H9 (cell line): ENCODE results near the gene ZNF235. TPM values are rescaled to one million over a fixed set of nuclear protein-coding genes. Genes with fewer than 3 reads are reported as not detected.

Experiments used
- DNase-seq: peaks from one replicate; pipeline ENCODE4 v3.0.0-alpha.2; 2017
- H2AFZ ChIP-seq: one replicate; pipeline ENCODE4 v1.6.1; 2013; ENCODE audit warnings: mild to moderate bottlenecking, low read length, control low read depth, moderate library complexity
- H2AK5ac ChIP-seq: 2 replicates; pipeline ENCODE4 v1.6.1; 2013; ENCODE audit warnings: low read length, control low read depth, mixed read lengths; ENCODE audit not compliant: insufficient read length
- H2BK120ac ChIP-seq: one replicate; pipeline ENCODE4 v1.6.1; 2013; ENCODE audit warnings: low read depth, mild to moderate bottlenecking, low read length, control low read depth, inconsistent platforms; ENCODE audit not compliant: poor library complexity, severe bottlenecking
- H2BK12ac ChIP-seq: 2 replicates; pipeline ENCODE4 v1.6.1; 2013; ENCODE audit warnings: low read length, control low read depth, mixed read lengths, low read depth; ENCODE audit not compliant: insufficient read length
- H2BK15ac ChIP-seq: 2 replicates; pipeline ENCODE4 v1.6.1; 2013; ENCODE audit warnings: low read depth, low read length, control low read depth
- H2BK20ac ChIP-seq: one replicate; pipeline ENCODE4 v1.6.1; 2013; ENCODE audit warnings: low read depth, mild to moderate bottlenecking, low read length, control low read depth, inconsistent platforms; ENCODE audit not compliant: poor library complexity, severe bottlenecking
- H2BK5ac ChIP-seq: 2 replicates; pipeline ENCODE4 v1.6.1; 2013; ENCODE audit warnings: low read length, control low read depth, mixed read lengths; ENCODE audit not compliant: insufficient read length
- H3K14ac ChIP-seq: 2 replicates; pipeline ENCODE4 v1.6.1; 2013; ENCODE audit warnings: low read length, control low read depth; ENCODE audit not compliant: insufficient read depth
- H3K18ac ChIP-seq: 2 replicates; pipeline ENCODE4 v1.6.1; 2013; ENCODE audit warnings: low read depth, mild to moderate bottlenecking, mixed read lengths, low read length, control low read depth; ENCODE audit not compliant: insufficient read length
- H3K23ac ChIP-seq: 2 replicates; pipeline ENCODE4 v1.6.1; 2013; ENCODE audit warnings: low read length, control low read depth, mixed read lengths, low read depth; ENCODE audit not compliant: insufficient read length
- H3K23me2 ChIP-seq: 2 replicates; pipeline ENCODE4 v1.6.1; 2013; ENCODE audit warnings: low read depth, mild to moderate bottlenecking, mixed read lengths, low read length, control low read depth; ENCODE audit not compliant: insufficient read length, poor library complexity, severe bottlenecking
- H3K27ac ChIP-seq: 2 replicates; pipeline ENCODE4 v1.5.1; 2013; ENCODE audit warnings: low read length, control low read depth, mixed read lengths, low read depth; ENCODE audit not compliant: insufficient read length
- H3K27me3 ChIP-seq: 2 replicates; pipeline ENCODE4 v1.6.1; 2013; ENCODE audit warnings: low read length, control low read depth, inconsistent platforms; ENCODE audit not compliant: insufficient read depth
- H3K4ac ChIP-seq: 2 replicates; pipeline ENCODE4 v1.6.1; 2013; ENCODE audit warnings: low read depth, mild to moderate bottlenecking, control low read depth, inconsistent platforms, low read length, moderate library complexity
- H3K4me1 ChIP-seq: 2 replicates; pipeline ENCODE4 v1.6.1; 2013; ENCODE audit warnings: low read length, control low read depth, inconsistent platforms; ENCODE audit not compliant: insufficient read depth
- H3K4me2 ChIP-seq: 2 replicates; pipeline ENCODE4 v1.6.1; 2013; ENCODE audit warnings: low read length, control low read depth, mixed read lengths; ENCODE audit not compliant: insufficient read length, insufficient read depth
- H3K56ac ChIP-seq: 2 replicates; pipeline ENCODE4 v1.6.1; 2013; ENCODE audit warnings: low read depth, mild to moderate bottlenecking, mixed read lengths, low read length, control low read depth; ENCODE audit not compliant: insufficient read length
- H3K79me1 ChIP-seq: 2 replicates; pipeline ENCODE4 v1.6.1; 2013; ENCODE audit warnings: low read depth, mild to moderate bottlenecking, moderate library complexity, low read length, control low read depth, inconsistent platforms; ENCODE audit not compliant: insufficient read depth, poor library complexity, severe bottlenecking
- H3K79me2 ChIP-seq: 2 replicates; pipeline ENCODE4 v1.6.1; 2013; ENCODE audit warnings: low read length, control low read depth, inconsistent platforms; ENCODE audit not compliant: insufficient read depth
- H3K9ac ChIP-seq: 2 replicates; pipeline ENCODE4 v1.6.1; 2013; ENCODE audit warnings: low read length, control low read depth, mixed read lengths; ENCODE audit not compliant: insufficient read length; ENCODE audit errors: extremely low read depth
- H3K9me3 ChIP-seq: one replicate; pipeline ENCODE4 v1.6.1; 2013; ENCODE audit warnings: low read depth, low read length, inconsistent platforms; ENCODE audit not compliant: control insufficient read depth
- H3T11ph ChIP-seq: one replicate; pipeline ENCODE4 v1.6.1; 2013; ENCODE audit warnings: mild to moderate bottlenecking, low read length, control low read depth, inconsistent platforms
- H4K20me1 ChIP-seq: one replicate; pipeline ENCODE4 v1.6.1; 2013; ENCODE audit not compliant: control insufficient read depth, insufficient read length, insufficient read depth
- H4K5ac ChIP-seq: 2 replicates; pipeline ENCODE4 v1.6.1; 2013; ENCODE audit warnings: low read depth, mild to moderate bottlenecking, mixed read lengths, low read length, control low read depth; ENCODE audit not compliant: insufficient read length
- H4K8ac ChIP-seq: replicated peaks from 2 replicates; pipeline ENCODE4 v1.6.1; 2013; ENCODE audit warnings: low read length, control low read depth, mixed read lengths, low read depth; ENCODE audit not compliant: insufficient read length
- H4K91ac ChIP-seq: 2 replicates; pipeline ENCODE4 v1.6.1; 2013; ENCODE audit warnings: low read depth, mild to moderate bottlenecking, moderate library complexity, mixed read lengths, low read length, control low read depth; ENCODE audit not compliant: insufficient read length
- H3K27ac Mint-ChIP-seq, 3 experiments: 2 replicates in 2 of 3; 3 replicates in 1 of 3; pipeline ENCODE4 v1.8.0; 2020 to 2021; ENCODE audit warnings: mixed read lengths in 3 of 3, mild to moderate bottlenecking in 1 of 3, moderate library complexity in 1 of 3
- H3K27me3 Mint-ChIP-seq: 2 replicates; pipeline ENCODE4 v1.8.0; 2021; ENCODE audit warnings: low read depth, mild to moderate bottlenecking, moderate library complexity, mixed read lengths
- H3K36me3 Mint-ChIP-seq, 3 experiments: 2 replicates in 2 of 3; 3 replicates in 1 of 3; pipeline ENCODE4 v1.8.0; 2020 to 2021; ENCODE audit warnings: low read depth in 3 of 3, mixed read lengths in 3 of 3; ENCODE audit not compliant: insufficient read depth in 1 of 3
- H3K4me1 Mint-ChIP-seq, 2 experiments: 2 replicates each; pipeline ENCODE4 v1.8.0; 2020; ENCODE audit warnings: mixed read lengths in 2 of 2
- H3K4me3 Mint-ChIP-seq, 2 experiments: 2 replicates in 1 of 2; 3 replicates in 1 of 2; pipeline ENCODE4 v1.8.0; 2020 to 2021; ENCODE audit warnings: mild to moderate bottlenecking in 2 of 2, mixed read lengths in 2 of 2, moderate library complexity in 1 of 2
- H3K9me3 Mint-ChIP-seq, 2 experiments: 2 replicates in 1 of 2; 3 replicates in 1 of 2; pipeline ENCODE4 v1.8.0; 2020; ENCODE audit warnings: mild to moderate bottlenecking in 2 of 2, mixed read lengths in 2 of 2, moderate library complexity in 1 of 2
- CTCF ChIP-seq: fragments of 200-600 bp; sonication (generic); conservative IDR thresholded peaks from 3 replicates; pipeline ENCODE4 v1.8.0; 2021; ENCODE audit warnings: antibody characterized with exemption, mild to moderate bottlenecking
- WGBS: extraction: QIAGEN DNeasy Blood & Tissue Kit; methylation state at CpG from one replicate; pipeline ENCODE4 v1.1.7; 2013; ENCODE audit warnings: missing lambda C conversion rate, low lambda C conversion rate, mixed read lengths; ENCODE audit not compliant: insufficient read length; ENCODE audit errors: extremely low coverage; 5-methylcytosine and 5-hydroxymethylcytosine counted together
- total RNA-seq: library from RNA; stranded (reverse); gene quantifications from 2 replicates; pipeline ENCODE4 v1.2.1, GENCODE V29; 2021

Gene ZNF235
- total RNA-seq, 1 experiment from 2014 or later = 6.6 TPM

DNA sequence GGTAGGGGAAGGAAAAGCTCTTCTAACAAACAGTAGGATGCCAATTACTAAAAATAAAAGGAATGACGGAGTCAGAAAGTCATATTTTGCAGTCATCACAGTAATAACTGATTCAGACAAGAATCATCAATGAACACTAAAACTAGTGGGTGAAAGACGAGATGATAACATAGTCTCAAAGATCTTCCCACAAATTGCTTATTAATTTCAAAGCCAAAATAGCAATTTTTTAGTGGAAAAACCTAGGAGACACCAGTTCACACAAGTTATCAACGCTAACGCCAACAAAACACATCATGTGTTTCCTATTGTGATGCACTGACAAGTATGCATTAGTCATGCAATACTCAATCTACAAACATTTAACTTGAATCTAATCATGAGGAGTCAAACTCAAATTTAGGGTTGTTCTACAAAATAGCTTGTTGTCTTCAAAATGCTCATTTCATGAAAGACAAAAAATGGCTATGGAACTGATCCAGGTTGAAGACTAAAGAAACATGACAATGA, 26.6 kb downstream of the ZNF235 start:
- Mint-ChIP-seq H3K9me3 (peaks cover 59 to 75% of the 10 kb centered on the region in 2 experiments), H3K27me3 (no peaks in the 10 kb centered on the region; the same call in 1 of the 2 replicates), H3K4me1 (no peaks in the 10 kb centered on the region), H3K36me3 (peaks cover 47 to 58% (median 56%) of the 10 kb centered on the region in 3 experiments), H3K4me3 (no peak overlapping the region), H3K27ac (no peak overlapping the region)
- no peak overlapping the region for H3K23ac ChIP-seq
- no peak overlapping the region for H2BK120ac ChIP-seq
- H3K79me2 ChIP-seq = no peaks in the 10 kb centered on the region
- H2BK12ac ChIP-seq = no peak overlapping the region
- DNase-seq = no peak
- H3K9me3 ChIP-seq = peaks cover 8% of the 10 kb centered on the region
- no peak overlapping the region for H3K4ac ChIP-seq
- no CpG with 5 or more reads among the region's 4 CpGs for WGBS
- no peaks in the 10 kb centered on the region for H4K20me1 ChIP-seq
- H2AK5ac ChIP-seq = no peak overlapping the region
- H3K23me2 ChIP-seq = no peaks in the 10 kb centered on the region
- H2AFZ ChIP-seq = no peak overlapping the region
- no peak overlapping the region for H2BK5ac ChIP-seq
- H3K14ac ChIP-seq = no peak overlapping the region
- no peak overlapping the region for H4K5ac ChIP-seq
- H3K79me1 ChIP-seq = no peaks in the 10 kb centered on the region
- H3K18ac ChIP-seq = no peak overlapping the region
- no peaks in the 10 kb centered on the region for H3K27me3 ChIP-seq
- no peak overlapping the region for H3K27ac ChIP-seq
- H3K56ac ChIP-seq = no peak overlapping the region
- no peak overlapping the region for H3T11ph ChIP-seq
- H4K91ac ChIP-seq = no peak overlapping the region
- no peak for TF ChIP-seq CTCF
- no peak overlapping the region for H3K9ac ChIP-seq
- no peak overlapping the region for H2BK20ac ChIP-seq
- no peak overlapping the region for H3K4me2 ChIP-seq
- H2BK15ac ChIP-seq = no peak overlapping the region
- no peak overlapping the region for H4K8ac ChIP-seq
- H3K4me1 ChIP-seq = no peaks in the 10 kb centered on the region
